ENCODE results near the gene PLAGL2.
"Not testable (repeated sequence)": the region's sequence is repeated elsewhere in the genome, so short reads cannot be mapped to it uniquely, and the experiment has no call there.

The PLAGL2 gene

GRCh38 chr20:32205110-32205842 is 2.3 kb downstream of the PLAGL2 start:
- DNase-seq, result no peak
- H3K36me3 ChIP-seq (ENCODE audit: control insufficient read depth, insufficient read depth, low read length), result peaks cover 15% of the 10 kb centered on the region
- H3K4me3 ChIP-seq (ENCODE audit: insufficient read depth, low read depth, low read length, poor library complexity, severe bottlenecking), result no peak overlapping the region
- no peaks in the 10 kb centered on the region for H3K9me3 ChIP-seq (ENCODE audit: control insufficient read depth, low read length)
- H3K27ac ChIP-seq (ENCODE audit: insufficient read depth, low read length, poor library complexity, severe bottlenecking), result no peak overlapping the region
- peaks cover 28% of the 10 kb centered on the region for H3K4me1 ChIP-seq (ENCODE audit: control insufficient read depth, insufficient read depth, low read length, poor library complexity, severe bottlenecking)
- no peaks in the 10 kb centered on the region for H3K27me3 ChIP-seq (replicated peaks; ENCODE audit: control insufficient read depth, insufficient read depth, low read length, poor library complexity, severe bottlenecking)

GRCh38 chr20:32204205-32205109 is 3.1 kb downstream of the PLAGL2 start:
- no peaks in the 10 kb centered on the region for H3K27me3 ChIP-seq (replicated peaks; ENCODE audit: control insufficient read depth, insufficient read depth, low read length, poor library complexity, severe bottlenecking)
- H3K27ac ChIP-seq (ENCODE audit: insufficient read depth, low read length, poor library complexity, severe bottlenecking), result no peak overlapping the region
- peaks cover 28% of the 10 kb centered on the region for H3K4me1 ChIP-seq (ENCODE audit: control insufficient read depth, insufficient read depth, low read length, poor library complexity, severe bottlenecking)
- H3K36me3 ChIP-seq (ENCODE audit: control insufficient read depth, insufficient read depth, low read length), result peaks cover 17% of the 10 kb centered on the region
- no peak for DNase-seq
- no peak overlapping the region for H3K4me3 ChIP-seq (ENCODE audit: insufficient read depth, low read depth, low read length, poor library complexity, severe bottlenecking)
- no peaks in the 10 kb centered on the region for H3K9me3 ChIP-seq (ENCODE audit: control insufficient read depth, low read length)

GRCh38 chr20:32203356-32204204 is 4.0 kb downstream of the PLAGL2 start:
- no peak for DNase-seq
- no peaks in the 10 kb centered on the region for H3K9me3 ChIP-seq (ENCODE audit: control insufficient read depth, low read length)
- H3K27ac ChIP-seq (ENCODE audit: insufficient read depth, low read length, poor library complexity, severe bottlenecking), result no peak overlapping the region
- peaks cover 26% of the 10 kb centered on the region for H3K36me3 ChIP-seq (ENCODE audit: control insufficient read depth, insufficient read depth, low read length)
- H3K27me3 ChIP-seq (replicated peaks; ENCODE audit: control insufficient read depth, insufficient read depth, low read length, poor library complexity, severe bottlenecking), result no peaks in the 10 kb centered on the region
- no peak overlapping the region for H3K4me3 ChIP-seq (ENCODE audit: insufficient read depth, low read depth, low read length, poor library complexity, severe bottlenecking)
- H3K4me1 ChIP-seq (ENCODE audit: control insufficient read depth, insufficient read depth, low read length, poor library complexity, severe bottlenecking), result peaks cover 27% of the 10 kb centered on the region

- Histone ChIP-seq H3K4me1 (ENCODE audit: control insufficient read depth, insufficient read depth, low read length, poor library complexity, severe bottlenecking) (peaks cover 18% of the 10 kb centered on the region), H3K9me3 (ENCODE audit: control insufficient read depth, low read length) (no peaks in the 10 kb centered on the region), H3K4me3 (ENCODE audit: insufficient read depth, low read depth, low read length, poor library complexity, severe bottlenecking) (no peak overlapping the region), H3K27ac (ENCODE audit: insufficient read depth, low read length, poor library complexity, severe bottlenecking) (no peak overlapping the region), H3K27me3 (replicated peaks; ENCODE audit: control insufficient read depth, insufficient read depth, low read length, poor library complexity, severe bottlenecking) (no peaks in the 10 kb centered on the region), H3K36me3 (ENCODE audit: control insufficient read depth, insufficient read depth, low read length) (peaks cover 39% of the 10 kb centered on the region)
- no peak for DNase-seq
Observed at GRCh38 chr20:32201977-32202363, 5.6 kb downstream of the PLAGL2 start.

- H3K4me1 ChIP-seq (ENCODE audit: control insufficient read depth, insufficient read depth, low read length, poor library complexity, severe bottlenecking), result peaks cover 13% of the 10 kb centered on the region
- no peak for DNase-seq
- H3K4me3 ChIP-seq (ENCODE audit: insufficient read depth, low read depth, low read length, poor library complexity, severe bottlenecking), result no peak overlapping the region
- peaks cover 41% of the 10 kb centered on the region for H3K36me3 ChIP-seq (ENCODE audit: control insufficient read depth, insufficient read depth, low read length)
- no peaks in the 10 kb centered on the region for H3K9me3 ChIP-seq (ENCODE audit: control insufficient read depth, low read length)
- no peaks in the 10 kb centered on the region for H3K27me3 ChIP-seq (replicated peaks; ENCODE audit: control insufficient read depth, insufficient read depth, low read length, poor library complexity, severe bottlenecking)
- H3K27ac ChIP-seq (ENCODE audit: insufficient read depth, low read length, poor library complexity, severe bottlenecking), result no peak overlapping the region
Observed at GRCh38 chr20:32201296-32201976, 6.1 kb downstream of the PLAGL2 start.

- H3K36me3 ChIP-seq (ENCODE audit: control insufficient read depth, insufficient read depth, low read length), result peaks cover 56% of the 10 kb centered on the region
- no peak for DNase-seq
- H3K9me3 ChIP-seq (ENCODE audit: control insufficient read depth, low read length), result no peaks in the 10 kb centered on the region
Observed at GRCh38 chr20:32199006-32199405, 8.5 kb downstream of the PLAGL2 start.

GRCh38 chr20:32197136-32197535 is 10.4 kb downstream of the PLAGL2 start:
- H3K4me3 ChIP-seq (ENCODE audit: insufficient read depth, low read depth, low read length, poor library complexity, severe bottlenecking); H3K9me3 ChIP-seq (ENCODE audit: control insufficient read depth, low read length); H3K27ac ChIP-seq (ENCODE audit: insufficient read depth, low read length, poor library complexity, severe bottlenecking); DNase-seq; H3K27me3 ChIP-seq (replicated peaks; ENCODE audit: control insufficient read depth, insufficient read depth, low read length, poor library complexity, severe bottlenecking); H3K4me1 ChIP-seq (ENCODE audit: control insufficient read depth, insufficient read depth, low read length, poor library complexity, severe bottlenecking): not testable (repeated sequence)
- peaks cover 55% of the 10 kb centered on the region for H3K36me3 ChIP-seq (ENCODE audit: control insufficient read depth, insufficient read depth, low read length)

More at GRCh38 chr20:32199006-32199405, 8.5 kb downstream of the PLAGL2 start:
- no peaks in the 10 kb centered on the region for H3K27me3 ChIP-seq (replicated peaks; ENCODE audit: control insufficient read depth, insufficient read depth, low read length, poor library complexity, severe bottlenecking)
- H3K4me3 ChIP-seq (ENCODE audit: insufficient read depth, low read depth, low read length, poor library complexity, severe bottlenecking), result no peak overlapping the region
- H3K27ac ChIP-seq (ENCODE audit: insufficient read depth, low read length, poor library complexity, severe bottlenecking), result no peak overlapping the region
- H3K4me1 ChIP-seq (ENCODE audit: control insufficient read depth, insufficient read depth, low read length, poor library complexity, severe bottlenecking), result no peaks in the 10 kb centered on the region

- not testable (repeated sequence) for H3K27me3 ChIP-seq (replicated peaks; ENCODE audit: control insufficient read depth, insufficient read depth, low read length, poor library complexity, severe bottlenecking); H3K27ac ChIP-seq (ENCODE audit: insufficient read depth, low read length, poor library complexity, severe bottlenecking); DNase-seq; H3K9me3 ChIP-seq (ENCODE audit: control insufficient read depth, low read length); H3K4me1 ChIP-seq (ENCODE audit: control insufficient read depth, insufficient read depth, low read length, poor library complexity, severe bottlenecking); H3K4me3 ChIP-seq (ENCODE audit: insufficient read depth, low read depth, low read length, poor library complexity, severe bottlenecking)
- peaks cover 50% of the 10 kb centered on the region for H3K36me3 ChIP-seq (ENCODE audit: control insufficient read depth, insufficient read depth, low read length)
Observed at GRCh38 chr20:32196613-32197012, 10.9 kb downstream of the PLAGL2 start.

- peaks cover under 1% of the 10 kb centered on the region for H3K4me1 ChIP-seq (ENCODE audit: control insufficient read depth, insufficient read depth, low read length, poor library complexity, severe bottlenecking)
- no peak overlapping the region for H3K27ac ChIP-seq (ENCODE audit: insufficient read depth, low read length, poor library complexity, severe bottlenecking)
- H3K4me3 ChIP-seq (ENCODE audit: insufficient read depth, low read depth, low read length, poor library complexity, severe bottlenecking), result no peak overlapping the region
- DNase-seq, result no peak
- no peaks in the 10 kb centered on the region for H3K9me3 ChIP-seq (ENCODE audit: control insufficient read depth, low read length)
- H3K36me3 ChIP-seq (ENCODE audit: control insufficient read depth, insufficient read depth, low read length), result peaks cover 45% of the 10 kb centered on the region
- H3K27me3 ChIP-seq (replicated peaks; ENCODE audit: control insufficient read depth, insufficient read depth, low read length, poor library complexity, severe bottlenecking), result no peaks in the 10 kb centered on the region
Observed at GRCh38 chr20:32195581-32195980, 12.0 kb downstream of the PLAGL2 start.

All from effector memory CD4-positive, alpha-beta T cell (primary cell).